ENCODE data around the gene SH3GL1. TPM values are rescaled to one million over a fixed set of nuclear protein-coding genes. Genes with fewer than 3 reads are reported as not detected.
A peak's percentile ranks its signal among the peaks of the same experiment; 100 is the strongest.

The SH3GL1 gene
- total RNA-seq, 4 donors from 2014 or later: 49.4 to 77.2 (median 59.5) TPM

GRCh38 chr19:4367336-4367723 is 33.0 kb downstream of the SH3GL1 start:
- 79% methylated on average over 9 of the region's 10 CpGs for WGBS
- no peak for TF ChIP-seq POLR2A (IDR thresholded peaks at IDR 0.05; ENCODE audit: low read depth)
- TF ChIP-seq POLR2AphosphoS5 (IDR thresholded peaks at IDR 0.05): no peak
- no peak for TF ChIP-seq EP300 (IDR thresholded peaks at IDR 0.05)
- TF ChIP-seq CTCF (IDR thresholded peaks at IDR 0.05): no peak
- H3K27ac ChIP-seq (replicated peaks in 1 of 4): peak overlapping the region in 2 of 4 donors; percentile 18 to 54

GRCh38 chr19:4366666-4367335 is 33.5 kb downstream of the SH3GL1 start:
- intact Hi-C loops (cut with DNase I): no loop called here
- Histone ChIP-seq H3K27ac (replicated peaks in 1 of 4) (peak overlapping the region in 1 of 4 donors; percentile 18), H3K27me3 (no peaks in the 10 kb centered on the region), H3K9me3 (no peaks in the 10 kb centered on the region), H3K4me3 (no peak overlapping the region), H3K4me1 (peaks cover 43 to 51% (median 46%) of the 10 kb centered on the region in 4 donors), H3K36me3 (peaks cover 27 to 59% (median 53%) of the 10 kb centered on the region in 4 donors)
- no peak for DNase-seq (ENCODE audit: extremely low spot score)
- TF ChIP-seq POLR2A (IDR thresholded peaks at IDR 0.05; ENCODE audit: low read depth): no peak
- TF ChIP-seq EP300 (IDR thresholded peaks at IDR 0.05): no peak
- no peak for TF ChIP-seq CTCF (IDR thresholded peaks at IDR 0.05)
- TF ChIP-seq POLR2AphosphoS5 (IDR thresholded peaks at IDR 0.05): no peak
- WGBS: 90% methylated on average over 13 of the region's 16 CpGs

More at GRCh38 chr19:4367336-4367723, 33.0 kb downstream of the SH3GL1 start:
- Histone ChIP-seq H3K4me1 (peaks cover 48 to 56% (median 51%) of the 10 kb centered on the region in 4 donors), H3K27me3 (no peaks in the 10 kb centered on the region), H3K9me3 (no peaks in the 10 kb centered on the region), H3K36me3 (peaks cover 26 to 54% (median 48%) of the 10 kb centered on the region in 4 donors), H3K4me3 (no peak overlapping the region)
- intact Hi-C loops (cut with DNase I): no loop called here
- no peak for DNase-seq (ENCODE audit: extremely low spot score)

- TF ChIP-seq EP300 (IDR thresholded peaks at IDR 0.05) (no peak), POLR2A (IDR thresholded peaks at IDR 0.05; ENCODE audit: low read depth) (no peak), POLR2AphosphoS5 (IDR thresholded peaks at IDR 0.05) (no peak), CTCF (IDR thresholded peaks at IDR 0.05) (no peak)
- Histone ChIP-seq H3K4me3 (no peak overlapping the region), H3K36me3 (peaks cover 35 to 63% (median 60%) of the 10 kb centered on the region in 4 donors), H3K9me3 (no peaks in the 10 kb centered on the region), H3K27me3 (no peaks in the 10 kb centered on the region), H3K4me1 (peaks cover 35 to 51% (median 45%) of the 10 kb centered on the region in 4 donors), H3K27ac (replicated peaks in 1 of 4) (no peak overlapping the region)
- intact Hi-C loops (cut with DNase I): no loop called here
- DNase-seq (ENCODE audit: extremely low spot score): no peak
- WGBS: 85% methylated on average over 10 of the region's 19 CpGs
These were observed 34.3 kb downstream of the SH3GL1 start for GRCh38 chr19:4365791-4366665.

GRCh38 chr19:4365341-4365740 is 35.0 kb downstream of the SH3GL1 start:
- DNase-seq (ENCODE audit: extremely low spot score): no peak
- Histone ChIP-seq H3K27me3 (no peaks in the 10 kb centered on the region), H3K4me1 (peaks cover 28 to 51% (median 45%) of the 10 kb centered on the region in 4 donors), H3K36me3 (peaks cover 41 to 70% (median 66%) of the 10 kb centered on the region in 4 donors), H3K27ac (replicated peaks in 1 of 4) (no peak overlapping the region), H3K9me3 (no peaks in the 10 kb centered on the region), H3K4me3 (no peak overlapping the region)
- intact Hi-C loops (cut with DNase I): no loop called here
- WGBS: 81% methylated on average over 10 of the region's 16 CpGs
- TF ChIP-seq EP300 (IDR thresholded peaks at IDR 0.05) (no peak), CTCF (IDR thresholded peaks at IDR 0.05) (no peak), POLR2AphosphoS5 (IDR thresholded peaks at IDR 0.05) (no peak), POLR2A (IDR thresholded peaks at IDR 0.05; ENCODE audit: low read depth) (no peak)
